Thyroid gland (tissue), 4 donors: ENCODE data around the gene OR52H1.

Experiments used
- POLR2A ChIP-seq, 2 donors: fragments of 450-650 bp; IDR thresholded peaks; one replicate each; pipeline ENCODE4 v1.6.1; 2017; ENCODE audit warnings: antibody characterized with exemption in 2 of 2, mild to moderate bottlenecking in 2 of 2, moderate library complexity in 1 of 2
- TF ChIP-seq, protein P1 (sequence below), 6 experiments: fragments of 200-600 bp in 3 of 6; fragments of 450-650 bp in 3 of 6; sonication (generic) in 3 of 6; IDR thresholded peaks; one replicate each; pipeline ENCODE4 v1.5.1; 2016 to 2019; ENCODE audit warnings: antibody characterized with exemption in 6 of 6, mild to moderate bottlenecking in 2 of 6, inconsistent platforms in 1 of 6, moderate library complexity in 1 of 6

GRCh38 chr11:5499671-5500070, 48.7 kb downstream of the OR52H1 start:
- TF ChIP-seq, protein P1, sequence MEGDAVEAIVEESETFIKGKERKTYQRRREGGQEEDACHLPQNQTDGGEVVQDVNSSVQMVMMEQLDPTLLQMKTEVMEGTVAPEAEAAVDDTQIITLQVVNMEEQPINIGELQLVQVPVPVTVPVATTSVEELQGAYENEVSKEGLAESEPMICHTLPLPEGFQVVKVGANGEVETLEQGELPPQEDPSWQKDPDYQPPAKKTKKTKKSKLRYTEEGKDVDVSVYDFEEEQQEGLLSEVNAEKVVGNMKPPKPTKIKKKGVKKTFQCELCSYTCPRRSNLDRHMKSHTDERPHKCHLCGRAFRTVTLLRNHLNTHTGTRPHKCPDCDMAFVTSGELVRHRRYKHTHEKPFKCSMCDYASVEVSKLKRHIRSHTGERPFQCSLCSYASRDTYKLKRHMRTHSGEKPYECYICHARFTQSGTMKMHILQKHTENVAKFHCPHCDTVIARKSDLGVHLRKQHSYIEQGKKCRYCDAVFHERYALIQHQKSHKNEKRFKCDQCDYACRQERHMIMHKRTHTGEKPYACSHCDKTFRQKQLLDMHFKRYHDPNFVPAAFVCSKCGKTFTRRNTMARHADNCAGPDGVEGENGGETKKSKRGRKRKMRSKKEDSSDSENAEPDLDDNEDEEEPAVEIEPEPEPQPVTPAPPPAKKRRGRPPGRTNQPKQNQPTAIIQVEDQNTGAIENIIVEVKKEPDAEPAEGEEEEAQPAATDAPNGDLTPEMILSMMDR (IDR thresholded peaks at IDR 0.05): no peak
- no peak for TF ChIP-seq POLR2A (IDR thresholded peaks at IDR 0.05)
